H1 (cell line): ENCODE measurements around the gene ZNF433. TPM values are rescaled to one million over a fixed set of nuclear protein-coding genes. Genes with fewer than 3 reads are reported as not detected.

Experiments
- BRCA1 ChIP-seq: IDR thresholded peaks from 2 replicates; pipeline ENCODE4 v1.6.1; 2012; ENCODE audit warnings: low read depth, low read length, improper control_type of control experiment
- CEBPB ChIP-seq: IDR thresholded peaks from 2 replicates; pipeline ENCODE4 v1.6.1; 2012; ENCODE audit warnings: low read depth, low read length
- CHD1 ChIP-seq: IDR thresholded peaks from 2 replicates; pipeline ENCODE4 v1.6.1; 2012; ENCODE audit warnings: low read depth, low read length, improper control_type of control experiment
- CREB1 ChIP-seq: IDR thresholded peaks from 2 replicates; pipeline ENCODE4 v1.6.1; 2012; ENCODE audit warnings: inconsistent platforms
- EGR1 ChIP-seq: IDR thresholded peaks from 2 replicates; pipeline ENCODE4 v1.6.1; 2011; ENCODE audit warnings: low read depth, low read length, borderline replicate concordance
- EZH2 ChIP-seq: fragments of 200-600 bp; sonication (generic); IDR thresholded peaks from 2 replicates; pipeline ENCODE4 v1.7.1; 2012; ENCODE audit warnings: low read depth, mild to moderate bottlenecking, moderate library complexity, low read length, inconsistent platforms; ENCODE audit not compliant: severe bottlenecking
- GABPA ChIP-seq: IDR thresholded peaks from 2 replicates; pipeline ENCODE4 v1.6.1; 2011; ENCODE audit warnings: mild to moderate bottlenecking, low read length, moderate library complexity, borderline replicate concordance; ENCODE audit not compliant: insufficient read depth
- RAD21 ChIP-seq, 2 experiments: IDR thresholded peaks in 1 of 2; conservative IDR thresholded peaks in 1 of 2; 2 replicates each; pipeline ENCODE4 v1.6.1; 2011; ENCODE audit warnings: low read depth in 2 of 2, low read length in 2 of 2, improper control_type of control experiment in 1 of 2, inconsistent platforms in 1 of 2, mild to moderate bottlenecking in 1 of 2, moderate library complexity in 1 of 2
- RBBP5 ChIP-seq: IDR thresholded peaks from 2 replicates; pipeline ENCODE4 v1.7.1; 2012; ENCODE audit warnings: low read depth, mild to moderate bottlenecking, inconsistent platforms, low read length, moderate library complexity, borderline replicate concordance
- SIN3A ChIP-seq, 2 experiments: IDR thresholded peaks in 1 of 2; conservative IDR thresholded peaks in 1 of 2; 2 replicates each; pipeline ENCODE4 v1.6.1; 2011 to 2012; ENCODE audit warnings: low read length in 2 of 2, improper control_type of control experiment in 1 of 2, low read depth in 1 of 2, mild to moderate bottlenecking in 1 of 2
- SIX5 ChIP-seq: IDR thresholded peaks from 2 replicates; pipeline ENCODE4 v1.6.1; 2011; ENCODE audit warnings: mild to moderate bottlenecking, low read depth, low read length
- SP1 ChIP-seq: IDR thresholded peaks from 2 replicates; pipeline ENCODE4 v1.6.1; 2011; ENCODE audit warnings: low read depth, low read length
- TAF1 ChIP-seq: IDR thresholded peaks from 2 replicates; pipeline ENCODE4 v1.6.1; 2011; ENCODE audit warnings: mild to moderate bottlenecking, low read depth, low read length
- TBP ChIP-seq: IDR thresholded peaks from 2 replicates; pipeline ENCODE4 v1.6.1; 2011; ENCODE audit warnings: low read depth, low read length, improper control_type of control experiment
- TEAD4 ChIP-seq: IDR thresholded peaks from 2 replicates; pipeline ENCODE4 v1.6.1; 2012; ENCODE audit warnings: low read depth, low read length, inconsistent platforms, mixed read lengths
- YY1 ChIP-seq: IDR thresholded peaks from 2 replicates; pipeline ENCODE4 v1.6.1; 2011; ENCODE audit warnings: low read depth, mild to moderate bottlenecking, low read length
- ZNF274 ChIP-seq: IDR thresholded peaks from 2 replicates; pipeline ENCODE4 v1.7.0; 2012; ENCODE audit warnings: low read length, borderline replicate concordance; ENCODE audit errors: extremely low read depth
- polyA plus RNA-seq, 7 experiments: library from polyadenylated mRNA; depleted of rRNA in 3 of 7; stranded (reverse) in 5 of 7; unstranded in 2 of 7; fragments of >200 nt in 5 of 7; fragments of 200-250 nt in 2 of 7; gene quantifications; 1 replicate in 5 of 7; 2 replicates in 1 of 7; 4 replicates in 1 of 7; pipeline versions ENCODE4 v1.2.1 to v1.2.3, GENCODE V29; 2011 to 2013; ENCODE audit warnings: missing spikeins in 2 of 7, mixed read lengths in 2 of 7
- total RNA-seq: library from RNA; stranded (reverse); fragmentation: NEBNext Ultra II Directional; extraction: Animal tissue kit (Norgen Biotek cat#: 25700); gene quantifications from 2 replicates; pipeline ENCODE4 v1.2.1, GENCODE V29; 2021
- TF ChIP-seq, protein P1 (sequence below): IDR thresholded peaks from 2 replicates; pipeline ENCODE4 v1.6.1; 2011; ENCODE audit warnings: low read length, improper control_type of control experiment
- TF ChIP-seq, protein P2 (sequence below): IDR thresholded peaks from 2 replicates; pipeline ENCODE4 v1.6.1; 2011; ENCODE audit warnings: low read depth, mild to moderate bottlenecking, low read length; ENCODE audit not compliant: insufficient read depth
- TF ChIP-seq, protein P3 (sequence below): IDR thresholded peaks from 2 replicates; pipeline ENCODE4 v1.6.1; 2012; ENCODE audit warnings: inconsistent platforms
- TF ChIP-seq, protein P4 (sequence below): IDR thresholded peaks from 2 replicates; pipeline ENCODE4 v1.6.1; 2012; ENCODE audit warnings: inconsistent platforms

The ZNF433 gene
- total and polyA plus RNA-seq, 2 of the 8 experiments (the other 6 are each of a cell fraction or from before 2014, with no cell fraction given), result 0.68 to 1.8 TPM

DNA sequence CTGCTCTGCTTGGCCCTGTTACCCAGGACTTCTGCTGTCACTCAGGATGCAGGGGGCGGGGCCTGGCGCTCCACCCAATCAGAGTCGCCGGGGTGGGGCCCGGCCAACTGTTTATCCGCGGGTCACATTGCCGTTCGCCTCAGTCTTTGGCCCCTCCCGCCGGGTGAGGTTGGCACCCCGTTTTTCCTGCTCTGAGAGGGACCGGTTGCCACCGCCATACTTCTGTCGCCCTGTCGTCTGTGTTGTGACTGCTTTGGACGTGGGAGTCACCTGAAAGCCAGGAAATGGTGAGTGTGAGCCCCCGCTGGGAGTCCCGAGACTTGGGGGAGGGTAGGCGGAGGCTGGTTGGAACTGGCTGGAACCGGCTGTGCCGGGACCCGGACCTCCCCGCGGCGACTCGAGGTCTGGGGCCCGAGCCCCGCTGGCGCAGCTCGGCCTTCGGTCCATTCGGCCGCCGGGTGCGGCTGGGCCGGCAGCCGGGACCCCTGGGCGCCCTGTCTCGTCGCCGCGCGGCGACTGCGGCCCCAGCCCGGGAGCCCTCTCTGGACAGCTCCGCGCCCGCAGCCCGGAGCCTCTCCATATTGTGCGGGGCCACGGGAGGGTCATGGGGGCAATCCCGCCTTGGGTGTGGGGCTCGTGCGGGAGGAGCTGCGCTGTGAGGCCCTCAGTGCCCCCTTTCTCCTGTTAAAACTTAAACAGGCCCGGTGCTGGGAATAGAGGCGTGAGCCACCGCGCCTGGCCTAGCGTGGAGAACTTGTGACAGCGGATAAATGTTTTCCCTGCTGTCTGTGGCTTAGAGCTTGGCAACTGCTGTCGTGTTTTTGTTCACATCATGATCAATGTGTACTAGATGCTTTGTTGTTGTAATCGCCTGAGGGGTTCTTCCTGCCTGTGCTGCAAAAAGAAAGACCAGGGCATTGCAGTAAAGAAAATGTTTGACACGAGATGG lies 29.4 kb upstream of the ZNF433 start, which contains the start of gene ZNF844 (continued):
- peak; percentile 76; the same call in 1 of the 2 replicates for TF ChIP-seq SP1
- TF ChIP-seq, protein P1, sequence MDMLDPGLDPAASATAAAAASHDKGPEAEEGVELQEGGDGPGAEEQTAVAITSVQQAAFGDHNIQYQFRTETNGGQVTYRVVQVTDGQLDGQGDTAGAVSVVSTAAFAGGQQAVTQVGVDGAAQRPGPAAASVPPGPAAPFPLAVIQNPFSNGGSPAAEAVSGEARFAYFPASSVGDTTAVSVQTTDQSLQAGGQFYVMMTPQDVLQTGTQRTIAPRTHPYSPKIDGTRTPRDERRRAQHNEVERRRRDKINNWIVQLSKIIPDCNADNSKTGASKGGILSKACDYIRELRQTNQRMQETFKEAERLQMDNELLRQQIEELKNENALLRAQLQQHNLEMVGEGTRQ, result no peak
- no peak for TF ChIP-seq TEAD4
- peak; percentile 95 for TF ChIP-seq TBP
- TF ChIP-seq, protein P2, sequence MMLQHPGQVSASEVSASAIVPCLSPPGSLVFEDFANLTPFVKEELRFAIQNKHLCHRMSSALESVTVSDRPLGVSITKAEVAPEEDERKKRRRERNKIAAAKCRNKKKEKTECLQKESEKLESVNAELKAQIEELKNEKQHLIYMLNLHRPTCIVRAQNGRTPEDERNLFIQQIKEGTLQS, result no peak
- TF ChIP-seq CEBPB, result no peak
- no peak for TF ChIP-seq SIX5
- peak; percentile 56; the same call in 1 of the 2 replicates for TF ChIP-seq CHD1
- TF ChIP-seq RAD21 (IDR thresholded peaks at IDR 0.05 in 1 of 2, conservative IDR thresholded peaks at IDR 0.05 in 1 of 2; ENCODE audit: low read depth in 2 of 2, low read length in 2 of 2), result no peak
- no peak for TF ChIP-seq EGR1
- no peak for TF ChIP-seq BRCA1
- TF ChIP-seq ZNF274, result no peak
- peak; percentile 2 to 74; a peak in 2 of 4 replicates for TF ChIP-seq SIN3A (conservative IDR thresholded peaks at IDR 0.05 in 1 of 2, IDR thresholded peaks at IDR 0.05 in 1 of 2; ENCODE audit: low read depth in 1 of 2, low read length in 2 of 2)
- TF ChIP-seq CREB1, result no peak
- peak; percentile 97 for TF ChIP-seq TAF1
- TF ChIP-seq GABPA, result no peak
- TF ChIP-seq RBBP5, result peak; percentile 73; the same call in 1 of the 2 replicates
- no peak for TF ChIP-seq YY1
- TF ChIP-seq, protein P3, sequence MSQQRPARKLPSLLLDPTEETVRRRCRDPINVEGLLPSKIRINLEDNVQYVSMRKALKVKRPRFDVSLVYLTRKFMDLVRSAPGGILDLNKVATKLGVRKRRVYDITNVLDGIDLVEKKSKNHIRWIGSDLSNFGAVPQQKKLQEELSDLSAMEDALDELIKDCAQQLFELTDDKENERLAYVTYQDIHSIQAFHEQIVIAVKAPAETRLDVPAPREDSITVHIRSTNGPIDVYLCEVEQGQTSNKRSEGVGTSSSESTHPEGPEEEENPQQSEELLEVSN, result peak; percentile 49
- TF ChIP-seq, protein P4, sequence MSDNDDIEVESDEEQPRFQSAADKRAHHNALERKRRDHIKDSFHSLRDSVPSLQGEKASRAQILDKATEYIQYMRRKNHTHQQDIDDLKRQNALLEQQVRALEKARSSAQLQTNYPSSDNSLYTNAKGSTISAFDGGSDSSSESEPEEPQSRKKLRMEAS, result peak; percentile 63
- TF ChIP-seq EZH2, result no peak
